ENCODE measurements around the gene DDX1.

- TF ChIP-seq STAT5B (CRISPR knock-in tag; IDR thresholded peaks at IDR 0.05) (no peak), BRF2 (IDR thresholded peaks at IDR 0.05; ENCODE audit: borderline replicate concordance, insufficient read depth, insufficient read length) (no peak), RFX5 (IDR thresholded peaks at IDR 0.05; ENCODE audit: low read depth, low read length) (no peak), PML (IDR thresholded peaks at IDR 0.05; ENCODE audit: low read length) (no peak), MAZ (CRISPR knock-in tag; conservative IDR thresholded peaks at IDR 0.05 in 1 of 2, IDR thresholded peaks at IDR 0.05 in 1 of 2) (no peak), HDAC2 (IDR thresholded peaks at IDR 0.05) (no peak), GATA2 (CRISPR knock-in tag; IDR thresholded peaks at IDR 0.05) (no peak), DPF2 (IDR thresholded peaks at IDR 0.05) (no peak), TBP (optimal IDR thresholded peaks at IDR 0.05; ENCODE audit: low read depth, low read length) (no peak), CTCF (IDR thresholded peaks at IDR 0.05 in 2 of 3, conservative IDR thresholded peaks at IDR 0.05 in 1 of 3; ENCODE audit: insufficient read depth in 2 of 3, low read depth in 1 of 3, low read length in 3 of 3) (no peak), RB1 (IDR thresholded peaks at IDR 0.05; ENCODE audit: low read depth) (no peak), SIN3A (IDR thresholded peaks at IDR 0.05; ENCODE audit: borderline replicate concordance in 2 of 2, control insufficient read depth in 1 of 2, low read depth in 2 of 2, low read length in 2 of 2) (no peak)
Measured at GRCh38 chr2:15627817-15628684, 36.4 kb downstream of the DDX1 start.

All from K562 (cell line).